Occipital lobe (tissue), 2 donors: ENCODE results near the gene PLXNA1. TPM values are rescaled to one million over a fixed set of nuclear protein-coding genes. Genes with fewer than 3 reads are reported as not detected.

ENCODE experiments used
- DNase-seq: peaks from one replicate; lab custom pipeline; 2025; lab: John Stamatoyannopoulos, UW
- total RNA-seq: library from RNA; depleted of rRNA; stranded (reverse); fragments of >200 nt; gene quantifications from one replicate; pipeline ENCODE4 v1.2.3, GENCODE V29; 2014

Gene PLXNA1
- total RNA-seq, 1 donor from 2014 or later = 47.7 TPM

DNA sequence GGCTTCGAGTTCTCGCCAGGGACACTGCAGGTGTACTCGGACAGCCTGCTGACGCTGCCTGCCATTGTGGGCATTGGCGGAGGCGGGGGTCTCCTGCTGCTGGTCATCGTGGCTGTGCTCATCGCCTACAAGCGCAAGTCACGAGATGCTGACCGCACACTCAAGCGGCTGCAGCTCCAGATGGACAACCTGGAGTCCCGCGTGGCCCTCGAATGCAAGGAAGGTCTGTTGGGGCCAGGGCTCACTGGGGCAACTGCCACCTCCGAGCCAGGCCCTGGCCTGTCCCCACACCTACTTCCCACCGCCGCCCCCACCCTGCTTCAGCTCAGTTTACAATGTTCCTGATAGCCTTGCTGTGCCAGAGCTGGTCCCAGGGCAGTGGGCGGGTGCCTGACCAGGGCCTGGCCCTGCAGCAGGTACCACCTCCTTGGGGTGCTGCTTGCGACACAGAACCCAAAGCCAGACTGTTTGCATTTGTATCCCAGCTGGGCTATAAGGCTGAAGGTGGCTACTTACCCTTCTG, 35.5 kb downstream of the PLXNA1 start:
- no peak for DNase-seq

DNA sequence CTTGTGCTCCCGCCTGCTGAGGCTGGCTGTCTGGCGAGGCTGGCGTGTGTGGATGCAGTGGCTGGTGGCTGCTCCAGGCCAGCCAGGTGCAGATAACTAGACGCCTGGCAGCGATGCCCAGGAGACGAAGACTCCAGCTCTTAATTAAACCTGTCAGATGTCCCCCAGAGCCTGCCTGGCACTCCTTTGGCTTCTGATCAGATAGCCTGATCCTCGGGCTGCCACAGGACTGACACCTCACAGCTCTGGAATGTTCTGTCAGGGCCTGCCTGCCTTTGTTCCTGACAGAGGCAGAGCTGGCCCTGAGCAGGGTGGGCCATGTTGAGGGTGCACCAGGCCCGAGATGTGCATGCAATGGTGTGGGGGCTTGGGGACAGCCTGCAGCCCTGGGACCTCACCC, 36.5 kb downstream of the PLXNA1 start:
- DNase-seq = no peak

DNA sequence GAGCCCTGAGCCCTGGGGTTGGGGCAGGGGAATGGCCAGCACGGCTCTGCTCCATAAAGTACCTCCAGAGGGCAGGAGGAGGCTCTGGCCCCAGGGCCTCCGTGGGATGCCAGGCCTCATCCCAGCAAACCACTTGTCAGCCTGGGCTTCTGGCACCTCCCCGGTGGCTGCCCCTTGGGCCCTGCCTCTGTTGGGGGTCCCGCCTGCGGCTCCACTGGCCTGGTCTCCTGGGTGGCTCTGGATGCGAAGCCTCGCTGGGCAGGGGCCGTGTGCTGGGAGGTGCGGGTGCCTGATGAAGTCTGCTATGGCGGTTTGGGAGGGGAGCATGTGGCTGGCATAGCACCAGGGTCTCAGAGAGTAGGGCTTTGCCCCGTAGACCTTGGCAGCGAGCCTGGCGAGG, 37.6 kb downstream of the PLXNA1 start:
- no peak for DNase-seq

DNA sequence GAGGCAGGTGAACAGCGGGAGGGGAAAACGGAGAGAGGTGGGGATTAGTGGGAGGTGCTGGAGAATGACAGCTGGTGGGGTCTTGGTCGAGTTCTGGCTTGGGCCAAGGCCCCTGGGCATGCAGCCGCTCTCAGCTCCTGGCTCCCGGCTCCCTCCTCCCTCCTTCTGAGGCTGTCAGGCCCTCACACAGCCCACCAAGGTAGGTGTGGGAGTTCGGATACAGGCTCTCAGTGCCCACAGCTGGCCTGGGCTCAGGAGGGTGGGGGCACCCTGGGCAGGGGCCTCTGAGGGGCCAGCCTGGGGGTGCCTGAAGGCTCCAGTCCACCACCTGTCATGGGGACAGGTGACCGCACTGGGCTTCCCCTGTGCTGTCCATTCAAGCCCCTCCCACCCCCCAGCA, 39.9 kb downstream of the PLXNA1 start:
- no peak for DNase-seq

DNA sequence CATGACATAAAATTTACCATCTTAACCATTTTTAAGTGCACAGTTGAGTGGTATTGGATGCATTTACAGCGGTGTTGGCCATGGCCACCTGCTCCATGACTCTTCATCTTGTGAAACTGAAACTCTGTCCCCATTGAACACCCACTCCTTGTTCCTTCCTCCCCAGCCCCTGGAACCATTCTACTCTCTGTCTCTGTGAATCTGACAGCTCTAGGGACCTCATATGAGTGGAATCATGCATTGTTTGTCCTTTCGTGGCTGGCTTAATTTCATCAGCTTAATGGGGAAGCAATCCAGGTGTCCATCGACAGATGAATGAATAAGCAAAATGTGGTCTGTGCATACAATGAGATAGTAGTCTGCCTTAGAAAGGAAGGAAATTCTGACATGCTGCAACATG, 42.5 kb downstream of the PLXNA1 start:
- no peak for DNase-seq

DNA sequence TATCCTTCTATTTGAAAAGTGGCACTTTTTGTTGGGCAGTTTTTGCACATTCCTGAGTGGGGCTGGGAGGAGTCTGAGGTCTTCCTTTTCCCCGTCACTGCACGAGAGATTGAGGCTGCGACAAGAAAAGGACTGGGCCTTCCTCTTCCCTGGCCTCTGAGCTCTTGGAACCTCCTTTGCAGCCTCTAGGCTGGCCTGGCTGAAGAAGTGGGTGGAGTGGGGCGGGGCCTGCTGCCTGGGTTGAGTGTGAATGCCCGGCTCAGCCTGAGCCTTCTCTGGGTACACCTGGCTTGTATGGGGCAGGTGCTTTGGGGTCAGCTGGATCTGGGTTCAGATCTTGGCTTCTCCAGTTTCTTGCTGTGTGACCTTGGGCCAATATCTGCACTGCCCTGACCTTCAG, 43.1 kb downstream of the PLXNA1 start:
- no peak for DNase-seq

DNA sequence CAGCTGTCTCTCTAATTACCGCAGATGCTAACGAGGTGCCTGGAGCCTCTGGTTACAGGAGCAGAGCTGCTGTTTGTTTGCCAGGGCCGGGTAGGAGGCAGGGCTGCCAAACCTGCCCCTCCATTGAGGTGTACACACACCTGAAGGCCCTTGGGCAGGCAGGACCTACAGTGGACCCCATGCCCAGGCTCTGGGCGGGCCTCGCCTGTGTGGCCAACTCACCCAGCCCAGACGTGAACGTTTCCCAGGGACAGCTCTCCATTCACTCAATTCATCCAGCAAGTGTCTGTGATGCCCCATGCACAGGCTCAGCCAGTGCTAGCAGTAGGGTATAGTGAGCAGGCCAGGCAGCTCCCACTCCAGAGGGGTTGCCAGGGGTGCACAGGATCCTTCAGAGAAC, 43.7 kb downstream of the PLXNA1 start:
- DNase-seq = no peak

DNA sequence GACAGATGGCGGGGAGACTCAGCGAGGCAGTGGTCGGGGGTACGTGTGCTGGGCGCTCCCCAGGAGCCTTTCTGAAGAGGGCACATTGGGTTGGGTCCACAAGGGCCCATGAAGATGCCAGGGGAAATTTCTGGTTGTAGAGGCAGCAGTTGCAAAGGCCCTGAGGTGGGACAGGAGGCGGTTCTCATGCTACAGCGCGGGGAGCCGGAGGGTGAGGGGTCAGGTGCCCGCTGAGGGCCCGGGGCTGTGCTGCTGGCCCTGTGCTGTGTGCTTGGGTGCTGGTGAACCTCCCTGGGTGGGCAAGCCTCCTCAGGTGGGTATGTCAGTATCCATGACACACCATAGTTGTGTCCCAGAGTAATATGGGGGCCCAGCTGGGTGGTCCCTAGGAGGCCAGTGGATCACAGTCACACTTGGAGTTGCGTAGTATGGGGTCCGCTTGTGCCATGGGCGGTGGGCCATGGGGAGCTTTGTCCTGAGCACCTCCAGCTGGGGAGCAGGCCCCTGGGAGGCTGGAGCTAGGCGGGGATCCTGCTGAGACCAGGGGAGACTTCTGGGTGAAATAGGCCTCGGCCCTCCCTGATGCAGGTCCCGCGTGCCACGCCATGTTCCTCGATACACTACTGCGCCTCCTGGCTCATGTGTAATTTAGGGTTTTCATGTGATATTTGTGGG, 44.3 kb downstream of the PLXNA1 start:
- DNase-seq = no peak

DNA sequence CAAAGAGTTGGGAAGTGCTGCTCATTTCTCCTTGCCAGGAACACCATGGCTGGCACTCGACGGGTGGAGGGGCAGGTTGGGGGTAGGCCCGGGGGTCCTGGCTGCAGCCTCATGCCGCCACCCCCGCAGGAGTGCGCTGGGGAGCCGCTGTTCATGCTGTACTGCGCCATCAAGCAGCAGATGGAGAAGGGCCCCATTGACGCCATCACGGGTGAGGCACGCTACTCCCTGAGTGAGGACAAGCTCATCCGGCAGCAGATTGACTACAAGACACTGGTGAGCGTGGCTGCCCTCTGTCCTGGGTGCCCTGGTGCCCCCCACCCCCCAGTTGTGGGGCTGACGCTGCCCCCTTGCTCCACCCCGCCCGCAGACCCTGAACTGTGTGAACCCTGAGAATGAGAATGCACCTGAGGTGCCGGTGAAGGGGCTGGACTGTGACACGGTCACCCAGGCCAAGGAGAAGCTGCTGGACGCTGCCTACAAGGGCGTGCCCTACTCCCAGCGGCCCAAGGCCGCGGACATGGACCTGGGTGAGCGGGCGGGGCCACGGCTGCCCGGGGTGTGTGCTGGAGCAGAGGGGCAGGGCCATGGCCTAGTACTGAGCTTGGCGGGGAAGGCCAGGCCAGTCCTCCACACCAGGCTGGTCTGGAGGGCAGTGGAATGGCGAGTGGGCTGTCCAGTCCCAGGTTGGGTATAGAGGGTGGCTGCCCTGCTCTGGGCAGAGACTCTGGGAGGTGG, 45.1 kb downstream of the PLXNA1 start:
- no peak for DNase-seq

DNA sequence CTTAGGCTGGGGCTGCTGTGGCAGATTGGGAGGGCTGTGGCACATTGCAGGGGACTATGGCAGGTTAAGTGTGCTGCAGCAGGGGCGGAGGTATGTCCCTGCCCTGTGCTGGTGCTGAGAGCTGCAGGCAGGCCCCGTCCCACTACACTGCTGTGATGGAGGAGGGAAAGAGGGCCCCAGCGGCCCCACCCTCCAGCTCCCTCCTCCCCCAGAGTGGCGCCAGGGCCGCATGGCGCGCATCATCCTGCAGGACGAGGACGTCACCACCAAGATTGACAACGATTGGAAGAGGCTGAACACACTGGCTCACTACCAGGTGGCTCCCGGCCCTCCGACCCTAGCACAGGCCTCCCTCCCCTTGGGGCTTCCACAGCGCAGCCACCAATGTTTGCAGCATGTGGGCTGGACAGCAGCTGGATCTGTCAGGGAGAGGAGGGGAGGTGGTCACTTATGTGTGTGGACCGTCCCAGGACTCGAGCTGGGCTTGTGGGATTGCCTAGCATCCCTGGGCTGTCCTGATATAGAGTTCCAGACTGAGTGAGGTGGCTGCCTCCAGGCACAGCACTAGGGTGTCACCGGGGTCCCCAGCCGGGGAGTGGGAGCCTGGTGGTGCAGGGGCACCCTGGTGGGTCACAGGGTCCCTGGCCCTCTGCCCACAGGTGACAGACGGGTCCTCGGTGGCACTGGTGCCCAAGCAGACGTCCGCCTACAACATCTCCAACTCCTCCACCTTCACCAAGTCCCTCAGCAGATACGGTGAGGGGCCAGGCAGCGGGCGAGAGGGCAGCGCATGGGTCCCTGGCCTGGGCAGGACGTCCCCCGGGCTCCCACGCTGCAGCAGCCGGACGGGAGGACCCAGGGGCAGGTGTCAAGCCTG, 46.1 kb downstream of the PLXNA1 start:
- DNase-seq = no peak

DNA sequence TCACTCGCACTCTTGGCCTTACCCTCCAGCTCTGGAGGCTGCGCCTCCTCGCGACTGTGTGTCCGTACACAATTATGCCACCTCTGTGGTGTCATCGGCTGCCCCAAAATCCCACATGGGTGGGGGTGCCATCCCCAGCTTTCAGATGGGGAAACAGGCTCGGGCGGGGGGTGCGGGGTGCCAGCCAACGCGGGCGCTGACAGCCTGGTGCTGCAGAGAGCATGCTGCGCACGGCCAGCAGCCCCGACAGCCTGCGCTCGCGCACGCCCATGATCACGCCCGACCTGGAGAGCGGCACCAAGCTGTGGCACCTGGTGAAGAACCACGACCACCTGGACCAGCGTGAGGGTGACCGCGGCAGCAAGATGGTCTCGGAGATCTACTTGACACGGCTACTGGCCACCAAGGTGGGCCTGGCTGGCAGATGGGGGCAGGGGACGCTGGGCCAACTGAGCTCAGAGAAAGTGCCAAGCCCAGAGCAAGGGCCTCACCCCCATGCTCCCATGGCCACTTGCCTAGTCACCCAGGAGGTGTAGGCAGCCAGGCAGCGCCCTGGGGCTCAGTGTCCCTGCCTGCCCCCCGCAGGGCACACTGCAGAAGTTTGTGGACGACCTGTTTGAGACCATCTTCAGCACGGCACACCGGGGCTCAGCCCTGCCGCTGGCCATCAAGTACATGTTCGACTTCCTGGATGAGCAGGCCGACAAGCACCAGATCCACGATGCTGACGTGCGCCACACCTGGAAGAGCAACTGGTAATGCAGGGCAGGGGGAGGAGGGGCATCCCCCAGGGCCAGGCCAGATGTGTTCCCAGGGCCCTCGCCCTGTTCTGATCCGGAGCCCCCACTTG, 47.0 kb downstream of the PLXNA1 start:
- no peak for DNase-seq

DNA sequence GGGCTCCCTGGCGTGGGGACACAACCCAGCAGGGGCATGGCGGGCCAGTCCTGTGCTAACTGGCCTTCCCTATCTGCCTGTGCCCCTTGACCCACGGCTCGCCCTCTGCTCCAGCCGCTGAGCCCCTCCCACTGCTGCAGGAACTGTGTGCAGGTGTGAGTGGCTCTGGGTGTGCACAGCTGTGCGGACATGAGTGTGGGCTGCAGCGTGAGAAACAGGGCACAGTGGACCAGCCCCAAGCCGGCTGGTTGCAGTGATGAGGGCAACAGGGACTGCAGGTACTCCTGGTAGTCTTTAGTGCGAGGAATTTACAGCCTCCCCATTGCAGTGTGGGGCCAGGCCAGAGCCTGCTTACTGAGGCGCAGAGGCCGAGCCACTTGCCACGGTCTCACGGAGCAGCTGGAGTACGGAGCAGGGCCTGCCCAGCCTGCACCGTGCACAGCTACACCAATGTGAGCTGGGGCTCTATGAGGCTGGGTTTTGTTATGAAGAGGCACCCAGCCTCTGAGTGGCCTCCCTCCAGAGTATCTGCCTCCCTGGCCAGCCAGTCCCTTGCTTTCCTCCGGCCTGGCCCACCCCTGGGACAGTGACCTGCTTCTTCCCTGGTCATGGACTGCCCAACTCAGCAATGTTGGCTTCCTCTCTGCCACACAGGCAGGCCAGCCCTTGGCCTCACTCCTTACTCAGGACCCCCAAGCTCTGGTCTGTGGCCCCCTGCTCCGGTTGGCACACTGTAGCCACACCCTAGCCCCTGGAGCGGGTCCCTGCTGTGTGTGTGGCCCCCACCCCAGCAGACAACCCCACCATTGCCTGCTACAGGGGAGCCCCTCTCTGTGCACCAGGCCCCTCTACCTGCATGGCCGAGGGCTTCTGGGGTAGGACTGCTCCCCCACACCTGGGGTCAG, 47.8 kb downstream of the PLXNA1 start:
- DNase-seq = no peak

DNA sequence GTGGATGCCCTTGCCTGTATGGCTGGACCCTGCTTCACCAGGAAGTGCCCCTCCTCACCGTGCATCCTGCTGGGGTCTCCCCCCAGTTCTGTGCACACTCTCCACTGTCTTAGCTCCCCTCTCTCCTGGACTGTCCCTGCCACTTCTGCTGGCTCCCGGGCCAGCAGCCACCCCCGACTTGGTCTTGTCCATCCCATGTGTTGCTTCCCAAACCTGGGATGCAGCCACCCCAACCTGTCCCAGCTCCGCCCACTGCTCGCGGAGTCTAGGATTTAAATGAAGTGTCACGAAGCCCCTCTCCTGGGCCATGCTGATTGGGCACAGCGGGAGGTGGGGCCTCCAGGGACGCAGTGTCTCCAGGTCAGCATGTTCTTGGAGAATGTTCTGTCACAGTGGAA, 48.5 kb downstream of the PLXNA1 start:
- no peak for DNase-seq

DNA sequence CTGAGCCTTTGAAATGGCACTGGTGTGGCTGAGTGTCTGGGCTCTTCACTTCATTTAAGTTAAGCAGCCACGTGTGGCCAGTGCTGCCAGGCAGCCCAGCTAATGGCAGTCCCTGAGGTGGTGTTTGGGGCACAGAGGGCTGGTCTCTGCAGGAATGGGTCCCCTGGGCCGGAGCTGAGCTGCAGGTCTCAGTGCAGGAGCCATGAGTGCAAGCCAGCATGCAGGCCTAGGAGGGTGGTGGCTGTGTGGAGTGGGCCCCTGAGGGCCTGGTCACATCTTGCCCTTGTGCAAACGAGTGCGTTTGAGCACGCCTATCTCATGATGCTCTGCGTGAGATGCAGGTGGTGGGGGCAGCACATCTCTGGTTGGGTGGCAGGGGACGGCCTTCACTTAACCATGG, 48.9 kb downstream of the PLXNA1 start:
- DNase-seq = no peak

DNA sequence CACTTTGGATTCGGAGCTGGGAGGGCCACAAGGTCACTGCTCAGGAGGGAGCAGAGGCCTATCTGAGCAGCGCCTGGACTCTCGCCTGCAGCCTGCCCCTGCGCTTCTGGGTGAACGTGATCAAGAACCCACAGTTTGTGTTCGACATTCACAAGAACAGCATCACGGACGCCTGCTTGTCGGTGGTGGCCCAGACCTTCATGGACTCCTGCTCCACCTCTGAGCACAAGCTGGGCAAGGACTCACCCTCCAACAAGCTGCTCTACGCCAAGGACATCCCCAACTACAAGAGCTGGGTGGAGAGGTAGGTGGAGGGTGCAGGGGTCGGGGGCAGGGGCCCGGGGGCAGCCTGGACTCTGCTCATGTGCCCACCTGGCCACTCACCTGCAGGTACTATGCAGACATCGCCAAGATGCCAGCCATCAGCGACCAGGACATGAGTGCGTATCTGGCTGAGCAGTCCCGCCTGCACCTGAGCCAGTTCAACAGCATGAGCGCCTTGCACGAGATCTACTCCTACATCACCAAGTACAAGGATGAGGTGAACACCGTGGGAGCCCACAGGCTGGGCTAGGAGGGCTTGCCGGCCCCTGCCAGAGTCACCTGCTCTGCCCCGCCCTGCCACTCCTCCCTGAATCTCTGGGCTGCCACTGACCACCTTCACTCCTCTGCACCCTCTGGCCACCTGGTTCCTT, 49.5 kb downstream of the PLXNA1 start:
- DNase-seq = no peak
